H1 (cell line): ENCODE results near the gene PECR. TPM values are rescaled to one million over a fixed set of nuclear protein-coding genes. Genes with fewer than 3 reads are reported as not detected.

Experiments
- CTCF ChIA-PET: fragments of 300-600 bp; sonication (Branson Sonifier 250); formaldehyde crosslinking; loops from one replicate; lab custom pipeline; 2021; ENCODE audit not compliant: partially characterized antibody; lab: Charles Lee
- POLR2A ChIA-PET: fragments of 300-600 bp; sonication (Branson Sonifier 250); formaldehyde crosslinking; loops from one replicate; lab custom pipeline; 2021; ENCODE audit warnings: inconsistent platforms; ENCODE audit not compliant: partially characterized antibody; lab: Charles Lee
- DNase-seq, 2 experiments: peaks; one replicate each; pipeline versions ENCODE4 v3.0.0 to v3.0.0-alpha.2; 2010 to 2022; ENCODE audit warnings: low spot score in 2 of 2, low read depth in 1 of 2, mixed read lengths in 1 of 2
- FAIRE-seq: peaks from 2 replicates; lab custom pipeline; 2011; peaks lifted over from hg19 to GRCh38; lab: Jason Lieb, UNC
- H2AFZ ChIP-seq: 2 replicates; pipeline ENCODE4 v1.8.1; 2012; ENCODE audit warnings: low read length, inconsistent platforms
- H2AK5ac ChIP-seq: 2 replicates; pipeline ENCODE4 v1.6.1; 2013; ENCODE audit warnings: low read depth, low read length
- H2BK120ac ChIP-seq: replicated peaks from 2 replicates; pipeline ENCODE3; 2013; ENCODE audit warnings: low read depth, low read length, inconsistent platforms
- H2BK12ac ChIP-seq: 2 replicates; pipeline ENCODE4 v1.6.1; 2013; ENCODE audit warnings: low read depth, low read length
- H2BK15ac ChIP-seq: 2 replicates; pipeline ENCODE4 v1.6.1; 2013; ENCODE audit warnings: low read length
- H2BK20ac ChIP-seq: 2 replicates; pipeline ENCODE4 v1.6.1; 2013; ENCODE audit warnings: low read length
- H2BK5ac ChIP-seq: 2 replicates; pipeline ENCODE4 v1.6.1; 2013; ENCODE audit warnings: low read depth, low read length
- H3K14ac ChIP-seq: 2 replicates; pipeline ENCODE4 v1.6.1; 2013; ENCODE audit warnings: inconsistent platforms; ENCODE audit not compliant: insufficient read length
- H3K18ac ChIP-seq: 2 replicates; pipeline ENCODE4 v1.6.1; 2013; ENCODE audit warnings: low read length; ENCODE audit errors: extremely low read depth
- H3K23ac ChIP-seq: 2 replicates; pipeline ENCODE4 v1.6.1; 2013; ENCODE audit warnings: inconsistent platforms; ENCODE audit not compliant: insufficient read length
- H3K23me2 ChIP-seq: 2 replicates; pipeline ENCODE4 v1.6.1; 2013; ENCODE audit warnings: low read depth, low read length
- H3K27ac ChIP-seq: 2 replicates; pipeline ENCODE4 v1.6.1; 2011; ENCODE audit warnings: low read depth, low read length, inconsistent platforms
- H3K27me3 ChIP-seq, 4 experiments: replicated peaks in 1 of 4; 1 replicate in 1 of 4; 2 replicates in 3 of 4; pipeline versions ENCODE4 v1.6.1 to v1.8.1; 2011 to 2013; ENCODE audit warnings: low read length in 3 of 4, mild to moderate bottlenecking in 3 of 4, inconsistent platforms in 2 of 4, mixed read lengths in 2 of 4, moderate library complexity in 1 of 4; ENCODE audit not compliant: control insufficient read depth in 3 of 4, insufficient read depth in 3 of 4; ENCODE audit errors: extremely low read depth in 1 of 4
- H3K36me3 ChIP-seq, 4 experiments: 2 replicates each; pipeline versions ENCODE4 v1.6.1 to v1.8.1; 2011 to 2013; ENCODE audit warnings: mild to moderate bottlenecking in 4 of 4, low read length in 3 of 4, moderate library complexity in 2 of 4, control low read depth in 1 of 4, inconsistent platforms in 1 of 4; ENCODE audit not compliant: insufficient read depth in 4 of 4, control insufficient read depth in 2 of 4
- H3K4ac ChIP-seq: replicated peaks from 2 replicates; pipeline ENCODE3; 2013; ENCODE audit warnings: low read length, low read depth, mixed read lengths, inconsistent platforms; ENCODE audit not compliant: insufficient read length
- H3K4me1 ChIP-seq, 4 experiments: replicated peaks in 1 of 4; 1 replicate in 1 of 4; 2 replicates in 3 of 4; pipeline versions ENCODE4 v1.6.1 to v1.8.1; 2011 to 2013; ENCODE audit warnings: low read length in 3 of 4, inconsistent platforms in 2 of 4, mixed read lengths in 1 of 4; ENCODE audit not compliant: insufficient read depth in 4 of 4, control insufficient read depth in 3 of 4
- H3K4me2 ChIP-seq, 2 experiments: 2 replicates each; pipeline versions ENCODE4 v1.6.1 to v1.8.1; 2011 to 2013; ENCODE audit warnings: low read depth in 2 of 2, low read length in 2 of 2, control low read depth in 1 of 2, inconsistent platforms in 1 of 2, mild to moderate bottlenecking in 1 of 2; ENCODE audit not compliant: insufficient read depth in 1 of 2
- H3K4me3 ChIP-seq, 4 experiments: fragments of 200-600, 300-600 bp in 1 of 4; sonication (generic), shearing (Covaris generic), sonication (Bioruptor Twin) in 1 of 4; 2 replicates each; pipeline versions ENCODE4 v1.5.1 to v1.8.1; 2011 to 2016; ENCODE audit warnings: low read length in 4 of 4, low read depth in 3 of 4, control low read depth in 2 of 4, inconsistent platforms in 2 of 4, mild to moderate bottlenecking in 2 of 4, mixed read lengths in 1 of 4, moderate library complexity in 1 of 4; ENCODE audit not compliant: insufficient read depth in 2 of 4; ENCODE audit errors: extremely low read depth in 1 of 4
- H3K56ac ChIP-seq: replicated peaks from 2 replicates; pipeline ENCODE3; 2013; ENCODE audit warnings: low read depth, mild to moderate bottlenecking, mixed read lengths, low read length, inconsistent platforms; ENCODE audit not compliant: insufficient read length
- H3K79me1 ChIP-seq: 2 replicates; pipeline ENCODE4 v1.6.1; 2013; ENCODE audit warnings: low read depth, low read length, control low read depth
- H3K79me2 ChIP-seq, 2 experiments: 2 replicates each; pipeline versions ENCODE4 v1.6.1 to v1.8.1; 2012 to 2013; ENCODE audit warnings: low read length in 2 of 2, mild to moderate bottlenecking in 2 of 2, inconsistent platforms in 1 of 2; ENCODE audit not compliant: insufficient read depth in 2 of 2, control insufficient read depth in 1 of 2
- H3K9ac ChIP-seq, 4 experiments: replicated peaks in 1 of 4; 1 replicate in 1 of 4; 2 replicates in 3 of 4; pipeline versions ENCODE4 v1.6.1 to v1.8.1; 2011 to 2013; ENCODE audit warnings: low read depth in 3 of 4, low read length in 3 of 4, control low read depth in 2 of 4, mild to moderate bottlenecking in 2 of 4, moderate library complexity in 2 of 4, inconsistent platforms in 1 of 4; ENCODE audit errors: extremely low read depth in 1 of 4
- H3K9me3 ChIP-seq, 2 experiments: 2 replicates each; pipeline versions ENCODE4 v1.6.1 to v1.8.1; 2012 to 2013; ENCODE audit warnings: mild to moderate bottlenecking in 2 of 2, moderate library complexity in 2 of 2, control low read depth in 1 of 2, inconsistent platforms in 1 of 2, low read depth in 1 of 2, low read length in 1 of 2, mixed read lengths in 1 of 2; ENCODE audit not compliant: insufficient read depth in 2 of 2
- H4K20me1 ChIP-seq, 2 experiments: replicated peaks in 1 of 2; 2 replicates each; pipeline versions ENCODE3 to v1.8.1; 2011 to 2013; ENCODE audit warnings: inconsistent platforms in 2 of 2, low read length in 2 of 2, mild to moderate bottlenecking in 1 of 2; ENCODE audit not compliant: insufficient read depth in 2 of 2, control insufficient read depth in 1 of 2
- H4K5ac ChIP-seq: 2 replicates; pipeline ENCODE4 v1.6.1; 2013; ENCODE audit warnings: low read length, low read depth, mixed read lengths, inconsistent platforms; ENCODE audit not compliant: insufficient read length
- H4K8ac ChIP-seq: 2 replicates; pipeline ENCODE4 v1.8.0; 2013; ENCODE audit warnings: mild to moderate bottlenecking, moderate library complexity, low read length, inconsistent platforms; ENCODE audit not compliant: insufficient read depth; ENCODE audit errors: extremely low read depth
- H4K91ac ChIP-seq: replicated peaks from 2 replicates; pipeline ENCODE3; 2013; ENCODE audit warnings: low read length, mixed read lengths, inconsistent platforms; ENCODE audit not compliant: insufficient read length
- BCL11A ChIP-seq, 2 experiments: IDR thresholded peaks; one replicate each; pipeline ENCODE4 v1.6.1; 2011; ENCODE audit warnings: low read depth in 2 of 2, low read length in 2 of 2, mild to moderate bottlenecking in 2 of 2
- CHD1 ChIP-seq: IDR thresholded peaks from 2 replicates; pipeline ENCODE4 v1.6.1; 2012; ENCODE audit warnings: low read depth, low read length, improper control_type of control experiment
- GTF2F1 ChIP-seq: IDR thresholded peaks from 2 replicates; pipeline ENCODE4 v1.6.1; 2012; ENCODE audit warnings: low read depth, low read length, improper control_type of control experiment, borderline replicate concordance
- YY1 ChIP-seq: IDR thresholded peaks from 2 replicates; pipeline ENCODE4 v1.6.1; 2011; ENCODE audit warnings: low read depth, mild to moderate bottlenecking, low read length
- WGBS, 2 experiments: shearing (Covaris generic) in 1 of 2; methylation state at CpG; one replicate each; pipeline versions ENCODE4 v1.1.6 to v1.1.7; 2013 to 2015; ENCODE audit warnings: low lambda C conversion rate in 2 of 2, mixed read lengths in 2 of 2, inconsistent platforms in 1 of 2, low coverage in 1 of 2, missing lambda C conversion rate in 1 of 2; ENCODE audit not compliant: insufficient replicate concordance in 2 of 2, insufficient coverage in 1 of 2, insufficient read length in 1 of 2; ENCODE audit errors: extremely low coverage in 1 of 2, missing lambda C conversion rate in 1 of 2; 5-methylcytosine and 5-hydroxymethylcytosine counted together
- polyA plus RNA-seq, 7 experiments: library from polyadenylated mRNA; depleted of rRNA in 3 of 7; stranded (reverse) in 5 of 7; unstranded in 2 of 7; fragments of >200 nt in 5 of 7; fragments of 200-250 nt in 2 of 7; gene quantifications; 1 replicate in 5 of 7; 2 replicates in 1 of 7; 4 replicates in 1 of 7; pipeline versions ENCODE4 v1.2.1 to v1.2.3, GENCODE V29; 2011 to 2013; ENCODE audit warnings: missing spikeins in 2 of 7, mixed read lengths in 2 of 7
- total RNA-seq: library from RNA; stranded (reverse); fragmentation: NEBNext Ultra II Directional; extraction: Animal tissue kit (Norgen Biotek cat#: 25700); gene quantifications from 2 replicates; pipeline ENCODE4 v1.2.1, GENCODE V29; 2021
- TF ChIP-seq, protein P1 (sequence below), 3 experiments: IDR thresholded peaks; 1 replicate in 2 of 3; 2 replicates in 1 of 3; pipeline versions ENCODE4 v1.5.1 to v1.6.1; 2011; ENCODE audit warnings: low read length in 3 of 3, mild to moderate bottlenecking in 3 of 3, inconsistent platforms in 2 of 3, low read depth in 1 of 3, moderate library complexity in 1 of 3; ENCODE audit not compliant: insufficient read depth in 1 of 3; ENCODE audit errors: control extremely low read depth in 1 of 3
- TF ChIP-seq, protein P2 (sequence below): IDR thresholded peaks from 2 replicates; pipeline ENCODE4 v1.6.1; 2012; ENCODE audit warnings: inconsistent platforms

Gene PECR
- total and polyA plus RNA-seq, 2 of the 8 experiments (the other 6 are each of a cell fraction or from before 2014, with no cell fraction given), result 15.9 to 19.2 TPM

DNA sequence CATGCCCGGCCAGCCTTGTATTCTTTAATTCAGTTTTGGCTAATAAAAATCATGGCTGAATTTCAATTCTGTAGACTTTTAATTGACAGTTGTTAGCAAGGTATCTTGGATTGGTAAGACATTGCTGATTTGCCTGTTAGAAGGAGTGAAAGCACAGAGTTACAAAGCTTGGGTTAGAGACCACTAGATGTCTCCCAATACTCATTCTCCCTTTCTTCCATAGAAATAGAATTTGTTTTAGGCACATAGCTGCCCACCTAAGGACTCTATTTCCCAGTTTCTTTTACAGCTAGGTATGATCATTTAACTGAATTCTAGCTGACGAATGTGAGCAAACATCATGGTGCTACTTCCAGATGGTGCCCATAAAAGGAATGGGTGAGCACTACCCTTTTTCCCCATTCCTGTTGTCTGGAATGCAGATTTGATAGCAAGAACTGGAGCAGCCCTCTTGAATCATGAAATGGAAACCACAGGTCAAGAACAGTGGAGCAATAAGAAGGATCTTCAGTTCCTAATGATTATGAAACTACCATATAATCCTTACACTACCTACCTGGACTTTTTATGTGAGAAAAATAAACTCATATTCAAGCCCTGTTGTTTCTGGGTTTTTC, 17.5 kb downstream of the PECR start:
- H3K9me3 ChIP-seq, result no peaks in the 10 kb centered on the region
- no peak overlapping the region for H3K9ac ChIP-seq
- no peak for DNase-seq
- no peak overlapping the region for H2BK120ac ChIP-seq
- H3K18ac ChIP-seq, result no peak overlapping the region
- ChIA-PET POLR2A (interaction anchor here (1.1 to 2.6 kb wide), 2 partner anchors 17 to 45 kb away, joined by 3 to 6 read pairs; partner anchors contain the start of genes PECR, TMEM169 and XRCC5), CTCF (interaction anchor here (0.6 to 2.2 kb wide), 12 partner anchors 9 to 105 kb away, joined by 3 to 10 read pairs (median 4); no protein-coding TSS in a partner anchor)
- peaks cover 0 to 3% (median under 1%) of the 10 kb centered on the region in 4 experiments; a peak in 1 of 7 replicates for H3K4me1 ChIP-seq
- no peak overlapping the region for H3K4me3 ChIP-seq
- H2BK5ac ChIP-seq, result no peak overlapping the region
- H3K36me3 ChIP-seq, result peaks cover 0 to 20% (median 5%) of the 10 kb centered on the region in 4 experiments; a peak in 4 of 8 replicates
- H3K14ac ChIP-seq, result no peak overlapping the region
- no peak overlapping the region for H3K27ac ChIP-seq
- H2BK20ac ChIP-seq, result no peak overlapping the region
- H2BK15ac ChIP-seq, result no peak overlapping the region
- FAIRE-seq, result no peak
- H3K4me2 ChIP-seq, result no peak overlapping the region
- H3K23me2 ChIP-seq, result no peaks in the 10 kb centered on the region
- H3K23ac ChIP-seq, result no peak overlapping the region
- H2BK12ac ChIP-seq, result no peak overlapping the region
- WGBS, 2 experiments, result 84% methylated on average over 2 of the region's 2 CpGs; no CpG with 5 or more reads in 1 of the 2 experiments
- H3K79me1 ChIP-seq, result no peaks in the 10 kb centered on the region
- H2AK5ac ChIP-seq, result no peak overlapping the region
- H3K56ac ChIP-seq, result no peak overlapping the region
- H2AFZ ChIP-seq, result no peak overlapping the region
- no peak overlapping the region for H4K91ac ChIP-seq
- no peaks in the 10 kb centered on the region for H3K79me2 ChIP-seq
- no peaks in the 10 kb centered on the region for H3K27me3 ChIP-seq
- H4K5ac ChIP-seq, result no peak overlapping the region
- no peaks in the 10 kb centered on the region for H4K20me1 ChIP-seq
- H3K4ac ChIP-seq, result no peak overlapping the region
- H4K8ac ChIP-seq, result no peak overlapping the region
- TF ChIP-seq BCL11A (IDR thresholded peaks at IDR 0.05; ENCODE audit: low read depth in 2 of 2, low read length in 2 of 2) (no peak), CHD1 (no peak), YY1 (no peak), GTF2F1 (no peak)
- TF ChIP-seq, protein P1, sequence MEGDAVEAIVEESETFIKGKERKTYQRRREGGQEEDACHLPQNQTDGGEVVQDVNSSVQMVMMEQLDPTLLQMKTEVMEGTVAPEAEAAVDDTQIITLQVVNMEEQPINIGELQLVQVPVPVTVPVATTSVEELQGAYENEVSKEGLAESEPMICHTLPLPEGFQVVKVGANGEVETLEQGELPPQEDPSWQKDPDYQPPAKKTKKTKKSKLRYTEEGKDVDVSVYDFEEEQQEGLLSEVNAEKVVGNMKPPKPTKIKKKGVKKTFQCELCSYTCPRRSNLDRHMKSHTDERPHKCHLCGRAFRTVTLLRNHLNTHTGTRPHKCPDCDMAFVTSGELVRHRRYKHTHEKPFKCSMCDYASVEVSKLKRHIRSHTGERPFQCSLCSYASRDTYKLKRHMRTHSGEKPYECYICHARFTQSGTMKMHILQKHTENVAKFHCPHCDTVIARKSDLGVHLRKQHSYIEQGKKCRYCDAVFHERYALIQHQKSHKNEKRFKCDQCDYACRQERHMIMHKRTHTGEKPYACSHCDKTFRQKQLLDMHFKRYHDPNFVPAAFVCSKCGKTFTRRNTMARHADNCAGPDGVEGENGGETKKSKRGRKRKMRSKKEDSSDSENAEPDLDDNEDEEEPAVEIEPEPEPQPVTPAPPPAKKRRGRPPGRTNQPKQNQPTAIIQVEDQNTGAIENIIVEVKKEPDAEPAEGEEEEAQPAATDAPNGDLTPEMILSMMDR (IDR thresholded peaks at IDR 0.05; ENCODE audit: control extremely low read depth in 1 of 3, insufficient read depth in 1 of 3, low read depth in 1 of 3, low read length in 3 of 3), result peak in 2 of 3 experiments; percentile 14 to 38; a peak in 2 of 4 replicates
- TF ChIP-seq, protein P2, sequence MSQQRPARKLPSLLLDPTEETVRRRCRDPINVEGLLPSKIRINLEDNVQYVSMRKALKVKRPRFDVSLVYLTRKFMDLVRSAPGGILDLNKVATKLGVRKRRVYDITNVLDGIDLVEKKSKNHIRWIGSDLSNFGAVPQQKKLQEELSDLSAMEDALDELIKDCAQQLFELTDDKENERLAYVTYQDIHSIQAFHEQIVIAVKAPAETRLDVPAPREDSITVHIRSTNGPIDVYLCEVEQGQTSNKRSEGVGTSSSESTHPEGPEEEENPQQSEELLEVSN, result no peak
